ENCODE data around the gene SUMO2. TPM values are rescaled to one million over a fixed set of nuclear protein-coding genes. Genes with fewer than 3 reads are reported as not detected.
A peak's percentile ranks its signal among the peaks of the same experiment; 100 is the strongest.

SUMO2 gene
- total and polyA plus RNA-seq, 9 of the 15 experiments (the other 6 are each of a cell fraction or from before 2014, with no cell fraction given): 157 to 733 (median 419) TPM

- TF ChIP-seq THAP12 (CRISPR knock-in tag; IDR thresholded peaks at IDR 0.05): peak; percentile 95
- TF ChIP-seq CXXC5 (CRISPR knock-in tag; IDR thresholded peaks at IDR 0.05): peak; percentile 90
- TF ChIP-seq SMAD1 (IDR thresholded peaks at IDR 0.05; ENCODE audit: low read depth, low read length, partially characterized antibody): peak; percentile 83
- TF ChIP-seq CREB3L1 (IDR thresholded peaks at IDR 0.05; ENCODE audit: borderline replicate concordance, low read depth): peak; percentile 26; the same call in 1 of the 2 replicates
- TF ChIP-seq ZNF589 (CRISPR knock-in tag; IDR thresholded peaks at IDR 0.05; ENCODE audit: low read depth): no peak
- TF ChIP-seq MYNN (IDR thresholded peaks at IDR 0.05): peak; percentile 12; the same call in 1 of the 2 replicates
- TF ChIP-seq MYNN (CRISPR knock-in tag; IDR thresholded peaks at IDR 0.05): no peak
- no peak for TF ChIP-seq ARID2 (IDR thresholded peaks at IDR 0.05)
- TF ChIP-seq E2F5 (CRISPR knock-in tag; IDR thresholded peaks at IDR 0.05): no peak
- no peak for TF ChIP-seq KLF10 (CRISPR knock-in tag; IDR thresholded peaks at IDR 0.05)
- peak; percentile 90 for TF ChIP-seq AFF4 (CRISPR knock-in tag; IDR thresholded peaks at IDR 0.05)
- TF ChIP-seq FOXK1 (CRISPR knock-in tag; IDR thresholded peaks at IDR 0.05; ENCODE audit: borderline replicate concordance): 0 out of 2 replicates have a peak, but pooled peaks have one; percentile 51
- no peak for TF ChIP-seq MXD1 (CRISPR knock-in tag; IDR thresholded peaks at IDR 0.05; ENCODE audit: borderline replicate concordance, poor library complexity, severe bottlenecking)
- TF ChIP-seq GATA2 (CRISPR knock-in tag; IDR thresholded peaks at IDR 0.05): no peak
- peak; percentile 89 for TF ChIP-seq ZBTB7A (IDR thresholded peaks at IDR 0.05; ENCODE audit: borderline replicate concordance, control insufficient read depth, low read depth, low read length)
These were observed 28.3 kb downstream of the SUMO2 start, which contains the start of gene JPT1 (continued) for GRCh38 chr17:75154195-75155106.

Data from K562 (cell line).